GM21786 (cell line): ENCODE measurements around the gene ZNF878.
"Not testable (repeated sequence)": the region's sequence is repeated elsewhere in the genome, so short reads cannot be mapped to it uniquely, and the experiment has no call there.

Source experiments
- ATAC-seq: cut with Tn5 transposase; IDR thresholded peaks from one replicate; pipeline ENCODE4 v1.9.1; 2021; ENCODE audit not compliant: unreplicated experiment

ZNF878 gene

GRCh38 chr19:12052497-12053169, at the start of gene ZNF878:
Gene ZNF878 (minus strand): TSS chr19:12052961. CDS start chr19:12052801, 160 bp downstream.
- peak; percentile 76 for ATAC-seq

GRCh38 chr19:12098040-12098439, 45.3 kb upstream of the ZNF878 start:
- ATAC-seq = no peak

- ATAC-seq = no peak
Observed at GRCh38 chr19:12095111-12095790, 42.5 kb upstream of the ZNF878 start.

GRCh38 chr19:12093777-12094176, 41.0 kb upstream of the ZNF878 start:
- ATAC-seq = no peak

GRCh38 chr19:12092956-12093355, 40.2 kb upstream of the ZNF878 start:
- no peak for ATAC-seq

- peak; percentile 66 for ATAC-seq
Observed at GRCh38 chr19:12092065-12092867, 39.5 kb upstream of the ZNF878 start.

- no peak for ATAC-seq
Observed at GRCh38 chr19:12090807-12091206, 38.0 kb upstream of the ZNF878 start.

- no peak for ATAC-seq
Observed at GRCh38 chr19:12085074-12085818, 32.5 kb upstream of the ZNF878 start.

GRCh38 chr19:12083336-12083735, 30.6 kb upstream of the ZNF878 start:
- ATAC-seq = not testable (repeated sequence)

- no peak for ATAC-seq
Observed at GRCh38 chr19:12077375-12077774, 24.6 kb upstream of the ZNF878 start.

- not testable (repeated sequence) for ATAC-seq
Observed at GRCh38 chr19:12076331-12076730, 23.6 kb upstream of the ZNF878 start.

GRCh38 chr19:12075538-12076139, 22.9 kb upstream of the ZNF878 start:
- no peak for ATAC-seq

- ATAC-seq = peak; percentile 78
Observed at GRCh38 chr19:12064590-12065538, 12.1 kb upstream of the ZNF878 start, which contains the start of gene ZNF844. Gene ZNF844 (plus strand): TSS chr19:12064731. CDS start chr19:12064874, 143 bp downstream.

- no peak for ATAC-seq
Observed at GRCh38 chr19:12055784-12056183, 3.0 kb upstream of the ZNF878 start.

GRCh38 chr19:12052091-12052496, 667 bp downstream of the ZNF878 start:
- no peak for ATAC-seq

GRCh38 chr19:12047868-12048267, 4.9 kb downstream of the ZNF878 start:
- ATAC-seq = no peak

- no peak for ATAC-seq
Observed at GRCh38 chr19:12043752-12044422, 8.9 kb downstream of the ZNF878 start.

- no peak for ATAC-seq
Observed at GRCh38 chr19:12042893-12043292, 9.9 kb downstream of the ZNF878 start.
